Measurements from ENCODE around the gene ARSB.

DNA sequence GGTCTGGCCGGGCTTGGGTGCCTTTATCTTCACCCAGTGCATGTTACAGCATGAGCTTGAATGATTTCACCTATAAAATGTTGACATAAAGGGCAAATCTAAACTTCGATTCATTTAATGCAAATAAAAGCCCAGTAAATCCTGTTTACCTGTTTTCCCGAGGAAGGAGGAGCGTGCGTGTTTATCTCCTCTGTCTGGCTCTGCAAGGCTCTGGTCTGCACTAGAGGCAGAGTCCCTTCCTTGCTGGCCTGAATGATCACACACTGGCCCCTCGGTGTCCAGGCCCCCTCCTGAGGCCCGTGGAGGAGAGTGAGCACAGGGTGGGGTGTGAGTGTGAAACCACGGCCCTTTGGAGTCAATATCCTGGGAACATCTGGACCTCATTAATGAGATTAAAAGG, 211.5 kb downstream of the ARSB start:
- TF ChIP-seq, protein P1, sequence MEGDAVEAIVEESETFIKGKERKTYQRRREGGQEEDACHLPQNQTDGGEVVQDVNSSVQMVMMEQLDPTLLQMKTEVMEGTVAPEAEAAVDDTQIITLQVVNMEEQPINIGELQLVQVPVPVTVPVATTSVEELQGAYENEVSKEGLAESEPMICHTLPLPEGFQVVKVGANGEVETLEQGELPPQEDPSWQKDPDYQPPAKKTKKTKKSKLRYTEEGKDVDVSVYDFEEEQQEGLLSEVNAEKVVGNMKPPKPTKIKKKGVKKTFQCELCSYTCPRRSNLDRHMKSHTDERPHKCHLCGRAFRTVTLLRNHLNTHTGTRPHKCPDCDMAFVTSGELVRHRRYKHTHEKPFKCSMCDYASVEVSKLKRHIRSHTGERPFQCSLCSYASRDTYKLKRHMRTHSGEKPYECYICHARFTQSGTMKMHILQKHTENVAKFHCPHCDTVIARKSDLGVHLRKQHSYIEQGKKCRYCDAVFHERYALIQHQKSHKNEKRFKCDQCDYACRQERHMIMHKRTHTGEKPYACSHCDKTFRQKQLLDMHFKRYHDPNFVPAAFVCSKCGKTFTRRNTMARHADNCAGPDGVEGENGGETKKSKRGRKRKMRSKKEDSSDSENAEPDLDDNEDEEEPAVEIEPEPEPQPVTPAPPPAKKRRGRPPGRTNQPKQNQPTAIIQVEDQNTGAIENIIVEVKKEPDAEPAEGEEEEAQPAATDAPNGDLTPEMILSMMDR (IDR thresholded peaks at IDR 0.05; ENCODE audit: low read depth, low read length, poor library complexity, severe bottlenecking) = no peak
- TF ChIP-seq EZH2phosphoT487 (IDR thresholded peaks at IDR 0.05; ENCODE audit: borderline replicate concordance, low read length) = no peak
